Measurements from ENCODE around the gene ATOH8.

The ATOH8 gene

DNA sequence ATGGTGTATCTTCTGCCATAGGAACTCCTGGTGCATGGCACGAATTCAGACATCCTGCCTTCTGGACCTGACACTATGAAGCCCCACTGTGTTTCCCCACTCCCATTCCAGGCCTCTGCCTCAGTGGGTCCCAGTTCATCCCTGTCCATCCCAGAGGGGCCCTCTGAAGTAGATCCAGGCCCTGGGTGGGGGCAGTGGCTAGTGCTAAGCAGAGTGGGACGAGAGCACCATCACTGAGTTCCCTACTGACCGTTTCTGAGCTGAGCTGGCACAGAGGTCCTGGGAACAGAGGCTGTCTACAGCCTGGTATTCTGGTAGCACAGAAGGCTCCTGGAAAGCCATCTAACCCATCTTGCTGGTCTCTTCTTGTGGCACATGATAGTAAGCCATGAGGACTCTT is 54.0 kb downstream of the ATOH8 start:
- DNase-seq (ENCODE audit: low read depth): no peak
- no peak for TF ChIP-seq CTCF (conservative IDR thresholded peaks at IDR 0.05; ENCODE audit: low read depth, low read length)
- no peak overlapping the region for H3K4me3 ChIP-seq (ENCODE audit: low read length)

GRCh38 chr2:85810371-85811179 is 56.8 kb downstream of the ATOH8 start:
- TF ChIP-seq CTCF (conservative IDR thresholded peaks at IDR 0.05; ENCODE audit: low read depth, low read length): no peak
- H3K4me3 ChIP-seq (ENCODE audit: low read length): no peak overlapping the region
- no peak for DNase-seq (ENCODE audit: low read depth)

DNA sequence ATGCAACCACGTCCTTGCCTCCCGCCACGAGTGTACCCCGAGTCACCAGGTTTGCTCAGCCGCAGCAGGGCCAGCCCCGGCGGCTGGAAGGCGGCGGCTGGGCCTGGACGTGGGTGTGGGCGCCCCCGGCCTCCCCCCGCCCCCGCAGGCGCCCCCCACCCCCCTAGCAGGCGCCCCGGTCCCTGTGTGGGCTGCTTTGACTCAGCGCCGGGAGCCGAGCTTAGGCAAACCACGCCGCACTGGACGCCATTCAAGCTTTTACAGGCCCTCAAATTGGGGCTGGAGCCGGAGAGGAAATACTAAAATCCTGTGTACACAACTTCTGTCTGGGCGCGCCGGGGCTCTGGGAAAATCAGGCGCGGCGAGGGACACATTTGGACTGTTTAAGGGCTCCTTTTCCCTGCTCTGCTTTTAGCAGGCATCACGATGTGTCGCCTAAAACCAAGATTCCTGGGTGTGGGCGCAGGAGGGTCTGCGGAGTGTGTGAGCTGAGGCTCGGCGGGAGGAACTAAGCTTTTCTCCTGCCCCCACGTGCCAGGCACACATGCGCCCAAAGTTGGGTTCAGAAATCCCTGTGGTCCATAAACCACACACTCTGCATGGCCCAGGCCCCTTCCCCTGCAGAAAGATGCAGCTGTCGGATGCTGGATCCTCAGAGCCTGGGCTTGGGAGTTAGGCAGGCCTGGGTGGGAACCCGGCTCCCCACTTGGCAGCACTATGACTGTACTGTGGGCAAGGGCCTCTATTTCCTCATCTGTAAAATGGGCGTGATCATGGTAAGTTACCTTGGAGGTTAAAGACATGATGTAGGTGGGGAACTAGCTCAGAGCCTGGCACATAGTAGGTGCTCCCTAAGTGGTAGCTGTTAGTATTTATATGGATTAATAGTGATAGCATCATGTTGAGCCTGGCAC is 57.6 kb downstream of the ATOH8 start:
- no peak for TF ChIP-seq CTCF (conservative IDR thresholded peaks at IDR 0.05; ENCODE audit: low read depth, low read length)
- no peak for DNase-seq (ENCODE audit: low read depth)
- no peak overlapping the region for H3K4me3 ChIP-seq (ENCODE audit: low read length)

- DNase-seq (ENCODE audit: low read depth): no peak
- TF ChIP-seq CTCF (conservative IDR thresholded peaks at IDR 0.05; ENCODE audit: low read depth, low read length): no peak
- H3K4me3 ChIP-seq (ENCODE audit: low read length): no peak overlapping the region
Observed at GRCh38 chr2:85812094-85812735, 58.4 kb downstream of the ATOH8 start.

- no peak for DNase-seq (ENCODE audit: low read depth)
- H3K4me3 ChIP-seq (ENCODE audit: low read length): no peak overlapping the region
- no peak for TF ChIP-seq CTCF (conservative IDR thresholded peaks at IDR 0.05; ENCODE audit: low read depth, low read length)
Observed at GRCh38 chr2:85813211-85813981, 59.6 kb downstream of the ATOH8 start.

GRCh38 chr2:85813982-85814801 is 60.4 kb downstream of the ATOH8 start:
- TF ChIP-seq CTCF (conservative IDR thresholded peaks at IDR 0.05; ENCODE audit: low read depth, low read length): peak; percentile 99
- DNase-seq (ENCODE audit: low read depth): peak; percentile 38
- no peak overlapping the region for H3K4me3 ChIP-seq (ENCODE audit: low read length)
